Measurements from ENCODE around the gene CEP162. TPM values are rescaled to one million over a fixed set of nuclear protein-coding genes. Genes with fewer than 3 reads are reported as not detected.
"Not testable (repeated sequence)": the region's sequence is repeated elsewhere in the genome, so short reads cannot be mapped to it uniquely, and the experiment has no call there.

CEP162 gene
- total and polyA plus RNA-seq, 2 donors (not counting 1 experiment from before 2014, with no cell fraction given): 1.8 to 13.4 TPM

- ChIA-PET CTCF (no interaction called here), POLR2A (no interaction called here)
- H2AFZ ChIP-seq (ENCODE audit: insufficient read depth, low read depth, low read length, poor library complexity, severe bottlenecking): no peak overlapping the region
- Mint-ChIP-seq H3K9me3 (ENCODE audit: insufficient read depth) (peaks cover 2% of the 10 kb centered on the region), H3K27ac (no peak overlapping the region), H3K4me3 (no peak overlapping the region), H3K4me1 (no peaks in the 10 kb centered on the region), H3K27me3 (no peaks in the 10 kb centered on the region)
- no peak overlapping the region for H3K4me3 ChIP-seq (ENCODE audit: control extremely low read depth in 1 of 5, extremely low read depth in 1 of 5, insufficient read depth in 1 of 5, low read depth in 2 of 5, low read length in 4 of 5)
- no peaks in the 10 kb centered on the region for H3K4me1 ChIP-seq (ENCODE audit: control insufficient read depth in 2 of 2, insufficient read depth in 2 of 2, low read length in 2 of 2)
- DNase-seq (no peak), ATAC-seq (ENCODE audit: low read depth) (no peak)
- no peaks in the 10 kb centered on the region for H3K27me3 ChIP-seq (replicated peaks in 1 of 4; ENCODE audit: control extremely low read depth in 1 of 4, control insufficient read depth in 3 of 4, insufficient read depth in 4 of 4, low read length in 3 of 4)
- H3K79me2 ChIP-seq (ENCODE audit: control insufficient read depth, insufficient read depth, low read length): no peaks in the 10 kb centered on the region
- no peaks in the 10 kb centered on the region for H3K9me3 ChIP-seq (ENCODE audit: control extremely low read depth in 1 of 3, control insufficient read depth in 2 of 3, insufficient read depth in 1 of 3, low read length in 2 of 3)
- no peak overlapping the region for H3K27ac ChIP-seq (ENCODE audit: low read length in 2 of 2)
- no peaks in the 10 kb centered on the region for H4K20me1 ChIP-seq (ENCODE audit: control insufficient read depth, insufficient read depth, low read length, poor library complexity, severe bottlenecking)
- peaks cover 0 to 3% of the 10 kb centered on the region in 2 experiments for H3K36me3 ChIP-seq (replicated peaks in 1 of 2; ENCODE audit: control extremely low read depth in 1 of 2, control insufficient read depth in 1 of 2, extremely low read depth in 1 of 2, insufficient read depth in 2 of 2, low read length in 1 of 2)
- intact Hi-C loops (cut with micrococcal nuclease): no loop called here
- TF ChIP-seq EZH2 (IDR thresholded peaks at IDR 0.05; ENCODE audit: borderline replicate concordance, insufficient read depth, low read depth, low read length, poor library complexity, severe bottlenecking): no peak
- no peak for TF ChIP-seq CTCF (IDR thresholded peaks at IDR 0.05)
- no CpG with 5 or more reads among the region's 3 CpGs for WGBS (ENCODE audit: insufficient coverage)
- H3K9ac ChIP-seq (ENCODE audit: low read length): no peak overlapping the region
- no peak overlapping the region for H3K4me2 ChIP-seq (replicated peaks; ENCODE audit: low read depth, low read length, poor library complexity, severe bottlenecking)
Measured at GRCh38 chr6:84204011-84204410, 23.4 kb downstream of the CEP162 start.

- H3K4me1 Mint-ChIP-seq; CTCF ChIA-PET; H3K9me3 ChIP-seq (ENCODE audit: control extremely low read depth in 1 of 3, control insufficient read depth in 2 of 3, insufficient read depth in 1 of 3, low read length in 2 of 3); H3K27ac Mint-ChIP-seq; POLR2A ChIA-PET; H2AFZ ChIP-seq (ENCODE audit: insufficient read depth, low read depth, low read length, poor library complexity, severe bottlenecking); H3K9me3 Mint-ChIP-seq (ENCODE audit: insufficient read depth); H3K4me3 ChIP-seq (ENCODE audit: control extremely low read depth in 1 of 5, extremely low read depth in 1 of 5, insufficient read depth in 1 of 5, low read depth in 2 of 5, low read length in 4 of 5); H3K4me3 Mint-ChIP-seq; H3K36me3 ChIP-seq (replicated peaks in 1 of 2; ENCODE audit: control extremely low read depth in 1 of 2, control insufficient read depth in 1 of 2, extremely low read depth in 1 of 2, insufficient read depth in 2 of 2, low read length in 1 of 2); H3K9ac ChIP-seq (ENCODE audit: low read length); intact Hi-C loops (cut with micrococcal nuclease); H3K4me2 ChIP-seq (replicated peaks; ENCODE audit: low read depth, low read length, poor library complexity, severe bottlenecking); ATAC-seq (ENCODE audit: low read depth); H3K79me2 ChIP-seq (ENCODE audit: control insufficient read depth, insufficient read depth, low read length); DNase-seq; H3K27ac ChIP-seq (ENCODE audit: low read length in 2 of 2); H3K27me3 Mint-ChIP-seq; H4K20me1 ChIP-seq (ENCODE audit: control insufficient read depth, insufficient read depth, low read length, poor library complexity, severe bottlenecking); H3K4me1 ChIP-seq (ENCODE audit: control insufficient read depth in 2 of 2, insufficient read depth in 2 of 2, low read length in 2 of 2); H3K27me3 ChIP-seq (replicated peaks in 1 of 4; ENCODE audit: control extremely low read depth in 1 of 4, control insufficient read depth in 3 of 4, insufficient read depth in 4 of 4, low read length in 3 of 4): not testable (repeated sequence)
- 90% methylated on average over 2 of the region's 6 CpGs for WGBS (ENCODE audit: insufficient coverage)
Measured at GRCh38 chr6:84199987-84200386, 27.5 kb downstream of the CEP162 start.
